A549 (cell line): ENCODE results near the gene PSG2.
"Not testable (repeated sequence)": the region's sequence is repeated elsewhere in the genome, so short reads cannot be mapped to it uniquely, and the experiment has no call there.

Experiments
- CTCF ChIP-seq: fragments of >200 bp; sonication (Bioruptor Twin); formaldehyde crosslinking; IDR thresholded peaks from 3 replicates; pipeline ENCODE4 v1.5.1; 2016
- EP300 ChIP-seq, 2 experiments: fragments of >200 bp; sonication (Bioruptor Twin); formaldehyde crosslinking; IDR thresholded peaks; 2 replicates in 1 of 2; 3 replicates in 1 of 2; pipeline ENCODE4 v1.6.1; 2016 to 2017
- MAZ ChIP-seq: fragments of 150-350 bp; IDR thresholded peaks from 2 replicates; pipeline ENCODE4 v1.6.1; 2014; ENCODE audit warnings: antibody characterized with exemption, low read depth, low read length, borderline replicate concordance
- NR3C1 ChIP-seq: fragments of >200 bp; sonication (Bioruptor Twin); formaldehyde crosslinking; IDR thresholded peaks from 3 replicates; pipeline ENCODE4 v1.6.1; 2017
- POLR2A ChIP-seq: IDR thresholded peaks from 2 replicates; pipeline ENCODE4 v1.6.1; 2012; ENCODE audit warnings: mild to moderate bottlenecking, low read length
- RAD21 ChIP-seq, 2 experiments: fragments of >200 bp in 1 of 2; sonication (Bioruptor Twin) in 1 of 2; formaldehyde crosslinking in 1 of 2; IDR thresholded peaks in 1 of 2; conservative IDR thresholded peaks in 1 of 2; 2 replicates in 1 of 2; 3 replicates in 1 of 2; pipeline ENCODE4 v1.6.1; 2012 to 2018; ENCODE audit warnings: inconsistent platforms in 1 of 2
- RFX5 ChIP-seq: fragments of 450-650 bp; IDR thresholded peaks from 2 replicates; pipeline ENCODE4 v1.7.1; 2014; ENCODE audit warnings: antibody characterized with exemption, mild to moderate bottlenecking, moderate library complexity
- SREBF2 ChIP-seq: fragments of 450-650 bp; IDR thresholded peaks from 2 replicates; pipeline ENCODE4 v1.6.1; 2014; ENCODE audit warnings: mild to moderate bottlenecking, moderate library complexity
- TF ChIP-seq, protein P1 (sequence below): IDR thresholded peaks from 2 replicates; pipeline ENCODE4 v1.6.1; 2012
- TF ChIP-seq, protein P2 (sequence below): IDR thresholded peaks from 2 replicates; pipeline ENCODE4 v1.6.1; 2012

- not testable (repeated sequence) for TF ChIP-seq NR3C1; RAD21 (conservative IDR thresholded peaks at IDR 0.05 in 1 of 2, IDR thresholded peaks at IDR 0.05 in 1 of 2); CTCF; MAZ; EP300 (IDR thresholded peaks at IDR 0.05); RFX5; POLR2A; SREBF2
- TF ChIP-seq, protein P1, sequence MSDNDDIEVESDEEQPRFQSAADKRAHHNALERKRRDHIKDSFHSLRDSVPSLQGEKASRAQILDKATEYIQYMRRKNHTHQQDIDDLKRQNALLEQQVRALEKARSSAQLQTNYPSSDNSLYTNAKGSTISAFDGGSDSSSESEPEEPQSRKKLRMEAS: not testable (repeated sequence)
- TF ChIP-seq, protein P2, sequence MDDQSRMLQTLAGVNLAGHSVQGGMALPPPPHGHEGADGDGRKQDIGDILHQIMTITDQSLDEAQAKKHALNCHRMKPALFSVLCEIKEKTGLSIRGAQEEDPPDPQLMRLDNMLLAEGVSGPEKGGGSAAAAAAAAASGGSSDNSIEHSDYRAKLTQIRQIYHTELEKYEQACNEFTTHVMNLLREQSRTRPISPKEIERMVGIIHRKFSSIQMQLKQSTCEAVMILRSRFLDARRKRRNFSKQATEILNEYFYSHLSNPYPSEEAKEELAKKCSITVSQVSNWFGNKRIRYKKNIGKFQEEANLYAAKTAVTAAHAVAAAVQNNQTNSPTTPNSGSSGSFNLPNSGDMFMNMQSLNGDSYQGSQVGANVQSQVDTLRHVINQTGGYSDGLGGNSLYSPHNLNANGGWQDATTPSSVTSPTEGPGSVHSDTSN: not testable (repeated sequence)
Observed at GRCh38 chr19:43131281-43131842, 48.9 kb upstream of the PSG2 start.
